T-helper 1 cell treated with Interleukin-12 subunit alpha and Interleukin-12 subunit beta and Interleukin-4 antibody, amounts not matched to agents 30 ng/mL and 1 ng/mL, for 36 hours (primary cell): ENCODE measurements around the gene LMBRD1. TPM values are rescaled to one million over a fixed set of nuclear protein-coding genes. Genes with fewer than 3 reads are reported as not detected.
"Not testable (repeated sequence)": the region's sequence is repeated elsewhere in the genome, so short reads cannot be mapped to it uniquely, and the experiment has no call there.

ENCODE experiments used
- intact Hi-C: fragments of 100-400 bp; cut with micrococcal nuclease; formaldehyde crosslinking; loops from one replicate; pipeline ENCODE4 v1.15.1; 2024
- total RNA-seq: library from RNA; stranded (reverse); gene quantifications from 2 replicates; pipeline ENCODE4 v1.2.3, GENCODE V29; 2022

Gene LMBRD1
- total RNA-seq, 1 donor from 2014 or later: 26.8 TPM

DNA sequence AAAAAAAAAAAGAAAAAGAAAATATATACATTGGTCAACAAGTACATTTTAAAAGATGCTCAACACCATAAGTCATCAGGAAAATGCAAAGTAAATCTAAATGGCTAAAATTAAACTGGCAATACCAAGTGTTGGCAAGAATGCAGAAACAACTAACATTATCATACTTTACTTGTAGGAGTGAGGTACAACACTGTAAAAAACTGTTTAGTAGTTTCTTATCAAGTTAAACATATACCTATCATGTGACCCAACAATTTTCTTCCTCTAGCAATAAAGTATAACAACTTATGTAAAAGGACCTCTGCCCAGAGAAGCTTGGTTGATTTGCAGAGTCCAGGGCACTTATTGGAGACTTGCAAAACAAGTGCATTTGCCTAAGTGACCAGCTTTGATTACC is 40.4 kb downstream of the LMBRD1 start:
- intact Hi-C loops: no loop called here

DNA sequence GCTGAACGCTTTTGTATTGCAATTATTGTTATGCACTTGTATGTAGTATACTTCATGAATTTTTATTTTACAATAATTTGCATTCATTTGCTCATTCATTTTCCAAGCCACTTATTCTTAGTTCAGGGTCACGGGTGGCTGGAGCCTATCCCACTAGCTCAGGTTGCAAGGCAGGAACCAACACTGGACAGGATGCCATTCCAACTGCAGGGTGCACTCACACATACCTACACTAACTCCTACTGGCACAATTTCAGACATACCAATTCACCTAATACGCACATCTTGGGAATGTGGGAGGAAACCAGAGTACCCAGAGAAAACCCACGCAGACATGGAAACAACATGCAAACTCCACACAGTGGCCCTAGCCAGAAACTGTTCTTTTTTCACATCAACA is 61.8 kb downstream of the LMBRD1 start:
- intact Hi-C loops: loop anchor here (10.0 kb wide), 1 partner anchor 500 kb away; no protein-coding TSS in a partner anchor

DNA sequence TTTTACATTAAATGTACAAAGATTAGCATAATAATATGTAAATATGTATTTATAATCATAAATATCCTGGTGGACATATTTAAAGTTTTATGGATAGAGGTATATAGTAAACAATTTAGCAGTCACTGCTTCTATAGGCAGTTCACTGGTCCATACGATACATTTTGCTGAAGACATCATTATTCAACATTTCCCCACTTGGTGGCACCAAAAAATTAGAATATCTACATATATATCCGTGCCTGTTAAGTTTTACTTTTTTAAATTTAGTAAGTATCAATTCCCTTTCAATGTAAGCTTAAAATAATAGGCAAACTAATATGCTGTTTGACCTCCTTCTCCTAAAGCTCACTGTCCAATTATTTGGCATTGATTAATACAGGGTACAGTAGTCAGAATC is 64.2 kb downstream of the LMBRD1 start:
- intact Hi-C loops: loop anchor here (2.0 to 10.0 kb wide), 4 partner anchors 134 to 1095 kb away; partner anchors contain the start of genes ADGRB3 and COL19A1

DNA sequence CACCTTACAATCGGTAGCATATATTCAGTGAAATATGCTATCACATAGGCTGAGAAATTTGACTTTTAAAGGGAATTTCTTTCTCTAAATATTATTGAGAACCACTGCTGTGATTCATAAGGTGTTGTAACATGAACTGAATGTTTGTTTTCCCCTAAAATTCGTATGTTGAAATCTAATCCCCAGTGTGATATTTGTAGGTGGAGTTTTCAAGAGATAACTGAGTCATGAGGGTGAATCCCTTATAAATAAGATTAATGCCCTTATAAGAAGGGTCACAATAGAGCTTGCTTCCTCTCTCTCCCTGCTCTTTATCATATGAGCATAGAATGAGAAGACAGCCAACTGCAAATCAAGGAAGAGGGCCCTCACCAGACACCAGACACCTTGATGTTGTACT is 64.8 kb downstream of the LMBRD1 start:
- intact Hi-C loops: loop anchor here (2.0 to 10.0 kb wide), 4 partner anchors 135 to 1095 kb away; partner anchors contain the start of genes ADGRB3 and COL19A1

DNA sequence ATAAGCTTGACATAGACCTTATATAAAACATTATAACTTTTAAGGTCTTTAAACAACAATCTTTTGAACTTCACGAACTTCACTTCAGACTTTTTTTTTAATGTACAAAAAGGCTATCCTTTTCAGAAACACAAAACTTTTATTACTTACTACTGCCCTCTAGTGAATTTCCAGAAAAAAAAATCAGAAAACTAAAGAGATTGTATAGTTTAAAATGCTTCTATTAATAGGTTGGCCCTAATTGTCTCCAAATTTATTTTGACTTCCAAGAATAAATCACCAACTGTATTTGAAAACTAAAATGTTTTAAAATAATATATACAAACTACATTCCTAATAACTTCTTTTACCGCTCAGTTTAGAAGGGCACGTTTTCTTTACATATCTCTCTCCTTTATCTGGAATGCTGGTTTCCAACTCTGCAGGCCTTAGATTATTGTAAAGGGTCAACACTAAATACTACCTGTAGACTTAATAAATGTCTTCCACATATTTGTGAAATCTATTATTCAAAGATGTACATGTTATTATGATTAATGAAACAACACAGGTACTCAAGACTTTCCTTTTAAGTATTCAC is 66.8 kb downstream of the LMBRD1 start:
- intact Hi-C loops: loop anchor here (1.0 to 10.0 kb wide), 7 partner anchors 67 to 1093 kb away; partner anchors contain the start of genes ADGRB3 and LMBRD1

DNA sequence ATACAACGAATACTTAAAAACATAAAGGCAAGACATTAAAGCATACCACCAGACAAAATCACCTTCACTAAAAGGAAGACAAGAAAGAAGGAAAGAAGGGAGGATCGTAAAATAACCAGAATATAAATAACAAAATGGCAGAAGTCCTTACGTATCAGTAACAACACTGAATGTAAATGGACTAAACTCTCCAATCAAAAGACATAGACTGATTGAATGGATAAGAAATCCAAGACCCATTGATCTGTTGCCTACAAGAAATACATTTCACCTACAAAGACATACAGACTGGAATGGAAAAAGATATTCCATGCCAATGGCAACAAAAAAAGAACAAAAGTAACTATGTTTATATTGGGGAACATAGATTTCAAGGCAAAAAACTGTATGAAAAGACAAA is 74.1 kb downstream of the LMBRD1 start:
- intact Hi-C loops: no loop called here

DNA sequence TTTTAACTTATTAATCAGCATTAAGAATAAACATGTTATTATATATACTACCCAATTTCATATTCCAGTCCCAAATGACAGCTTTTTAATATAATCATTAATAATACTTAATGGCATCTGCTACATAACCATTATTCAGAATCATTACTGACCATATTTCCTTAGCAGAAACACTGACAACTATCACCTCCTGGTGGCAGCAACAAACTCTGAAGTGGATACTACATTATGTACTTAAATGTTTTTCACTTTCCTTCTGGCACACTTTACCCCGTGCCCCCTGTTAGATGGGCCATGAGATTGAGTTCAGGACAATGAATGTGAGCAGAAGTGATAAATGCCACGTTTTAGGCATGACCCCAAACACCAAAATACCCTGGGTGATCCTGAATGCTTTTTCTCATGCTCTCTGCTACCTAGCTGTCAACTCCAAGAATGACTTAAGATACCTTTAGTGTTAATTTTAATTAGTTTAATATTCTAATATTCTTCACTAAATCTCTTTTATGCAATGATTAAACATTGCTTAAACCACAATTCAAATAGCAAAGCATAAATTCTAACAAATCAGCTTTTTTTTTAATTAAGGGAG is 77.1 kb downstream of the LMBRD1 start:
- intact Hi-C loops: no loop called here

DNA sequence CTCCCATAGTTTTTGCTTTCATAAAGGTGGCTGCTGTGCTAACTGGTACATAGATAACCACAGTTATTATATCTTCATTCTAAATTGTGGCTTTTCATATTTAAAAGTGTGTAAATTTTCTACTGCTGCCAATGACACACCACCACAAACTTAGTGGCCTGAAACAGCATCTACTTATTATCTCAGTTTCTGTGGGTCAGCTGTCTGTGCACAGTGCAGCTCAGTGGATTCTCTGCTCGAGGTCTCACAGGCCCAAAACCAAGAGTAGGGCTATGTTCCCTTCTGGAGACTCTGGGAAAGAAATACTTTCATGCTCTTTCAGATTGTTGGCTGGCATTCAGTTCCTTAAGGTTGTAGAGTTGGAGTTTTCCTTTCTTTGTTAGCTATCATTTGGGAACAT is 90.1 kb downstream of the LMBRD1 start:
- intact Hi-C loops: no loop called here

DNA sequence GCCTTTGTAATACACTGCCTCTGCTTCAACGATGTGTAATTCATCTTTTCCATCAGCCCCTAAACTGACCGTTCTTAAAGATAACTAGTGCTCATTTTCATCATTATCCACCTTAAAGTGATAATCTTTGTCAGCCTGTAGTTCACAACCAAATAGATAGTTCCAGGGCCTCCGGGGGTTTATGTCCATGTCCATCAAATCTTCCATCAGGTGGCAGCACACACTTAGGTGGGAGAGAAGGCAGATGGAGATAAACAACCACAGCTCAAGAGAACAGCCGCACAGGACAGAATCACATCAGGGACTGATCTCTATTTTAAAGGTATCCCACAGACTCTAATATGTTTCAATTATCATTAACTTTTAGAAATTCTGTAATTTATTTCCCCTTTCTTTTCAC is 90.9 kb downstream of the LMBRD1 start:
- intact Hi-C loops: no loop called here

DNA sequence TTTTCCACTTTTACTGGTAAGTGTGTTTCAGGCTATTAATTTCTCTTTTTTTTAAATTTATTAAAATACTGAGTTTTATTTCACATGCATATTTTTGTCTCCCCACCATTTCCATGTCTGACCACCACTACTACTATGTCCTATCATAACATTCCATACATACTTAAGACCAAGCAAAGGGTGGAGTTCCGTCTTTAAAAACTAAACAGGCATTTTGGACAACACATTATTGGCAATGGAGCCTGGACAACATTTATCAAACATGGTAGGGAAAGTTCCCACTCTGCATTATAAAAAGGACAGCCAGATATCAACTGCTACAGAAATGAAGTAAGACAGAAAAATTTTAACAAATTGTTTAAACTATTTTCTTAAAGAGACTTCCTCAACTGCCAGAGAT is 91.9 kb downstream of the LMBRD1 start:
- intact Hi-C loops: no loop called here

DNA sequence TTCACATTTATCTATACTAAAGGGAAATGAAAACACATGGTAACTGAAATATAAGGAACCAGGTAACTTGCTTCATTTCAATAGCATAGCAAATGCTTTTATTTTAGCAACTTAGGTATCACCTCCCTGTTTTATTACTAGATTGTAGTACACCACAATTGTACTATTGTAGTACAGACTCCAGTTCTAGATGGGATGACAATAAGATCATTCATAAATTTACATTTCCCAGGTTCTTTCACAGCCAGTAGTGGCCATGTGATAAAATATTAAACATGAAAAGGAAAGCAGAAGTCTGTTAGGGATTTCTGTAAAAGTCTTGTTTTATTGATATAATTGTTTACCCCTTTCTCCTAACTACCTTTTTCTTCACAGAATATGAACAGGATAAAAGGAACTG is 97.2 kb downstream of the LMBRD1 start:
- intact Hi-C loops: no loop called here

DNA sequence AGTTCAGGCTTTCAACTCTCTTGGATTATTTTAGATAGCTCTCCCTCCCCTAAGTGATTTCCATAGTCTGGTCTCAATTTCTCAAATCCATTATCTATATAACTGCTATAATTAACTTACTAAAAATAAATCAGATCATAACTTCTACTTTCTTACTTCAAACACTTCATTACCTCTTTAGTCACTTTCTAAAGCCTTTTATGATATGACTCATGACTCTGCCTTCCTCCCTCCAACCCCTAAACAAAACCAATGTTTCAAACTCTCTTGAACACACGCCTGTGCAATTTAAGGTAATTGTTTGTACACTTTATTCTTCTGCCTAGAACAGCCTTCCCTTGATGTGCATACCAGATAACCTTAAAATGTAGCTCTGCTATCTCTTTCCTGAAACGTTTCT is 100.5 kb downstream of the LMBRD1 start:
- intact Hi-C loops: no loop called here

DNA sequence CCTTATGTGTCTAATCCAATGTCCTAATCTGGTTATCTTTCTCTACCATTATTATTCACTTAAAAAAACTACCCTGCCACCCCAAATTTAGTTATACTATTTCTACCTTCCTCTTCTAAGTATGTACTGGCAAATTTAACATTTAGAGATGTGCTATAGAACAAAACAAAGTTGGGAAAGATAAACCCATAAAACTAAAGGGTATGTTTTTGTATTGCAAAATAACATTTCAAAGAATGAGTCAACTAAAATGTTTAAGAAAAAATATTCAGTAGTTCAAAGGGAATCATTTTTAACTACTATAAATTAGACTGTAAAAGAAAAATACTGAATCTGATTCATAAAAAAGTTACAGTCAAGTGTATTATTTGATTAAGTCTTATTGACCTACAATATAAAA is 103.0 kb downstream of the LMBRD1 start:
- intact Hi-C loops: no loop called here

DNA sequence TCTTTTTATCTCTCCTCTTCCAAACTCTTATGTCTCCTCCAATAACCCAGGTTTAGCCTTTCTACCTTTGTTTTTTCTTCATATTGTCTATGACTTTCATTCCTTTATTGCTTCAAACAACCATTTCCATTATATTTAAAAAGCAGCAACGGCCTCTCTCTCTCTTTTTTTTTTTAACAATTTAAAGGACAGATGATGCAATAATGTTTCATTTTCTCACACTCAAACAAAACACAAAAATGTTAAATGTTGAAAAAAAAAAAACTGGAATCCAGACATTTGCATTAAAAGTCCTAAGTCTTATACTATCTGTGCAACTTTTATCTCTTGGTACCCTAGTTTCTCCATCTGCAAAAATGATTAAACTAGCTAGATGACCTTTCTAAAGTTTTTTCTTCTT is 105.8 kb downstream of the LMBRD1 start:
- intact Hi-C loops: no loop called here

DNA sequence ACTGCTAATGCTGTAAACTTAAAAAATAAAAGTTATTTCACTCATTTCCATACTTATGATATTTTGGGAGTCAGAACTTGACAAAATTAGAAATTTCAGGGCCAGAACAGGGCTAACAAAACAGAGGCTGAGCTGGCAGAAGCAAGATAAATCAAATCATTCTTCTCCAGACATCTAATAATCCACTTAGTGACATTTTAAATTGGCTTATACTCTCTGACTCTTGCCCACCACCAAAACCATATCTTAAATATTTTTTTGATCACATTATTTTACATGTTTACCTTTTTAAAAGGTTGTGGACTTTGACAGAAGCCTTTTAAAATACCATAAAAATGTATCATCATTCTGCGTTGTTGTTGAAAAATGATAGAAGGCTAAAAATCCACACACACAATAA is 116.5 kb downstream of the LMBRD1 start:
- intact Hi-C loops: no loop called here

DNA sequence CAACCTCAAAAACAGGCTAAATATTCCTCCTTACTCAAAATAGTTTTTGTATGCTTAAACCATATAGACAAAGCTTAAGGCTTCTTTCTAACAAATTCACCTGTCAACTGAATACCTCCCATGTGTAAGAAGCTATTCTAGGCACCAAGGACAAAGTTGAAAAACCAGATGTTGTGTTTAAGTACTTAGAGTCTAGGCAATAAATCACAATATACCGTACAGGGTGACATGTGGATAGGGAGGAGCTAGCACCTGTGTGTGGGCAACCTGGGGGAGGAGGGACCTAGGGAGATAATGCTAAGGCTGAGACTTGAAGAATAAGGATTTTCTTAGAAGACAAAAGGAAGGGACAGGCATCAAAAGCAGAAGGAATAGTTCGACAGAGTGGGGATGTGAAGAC is 123.5 kb downstream of the LMBRD1 start:
- intact Hi-C loops: no loop called here

DNA sequence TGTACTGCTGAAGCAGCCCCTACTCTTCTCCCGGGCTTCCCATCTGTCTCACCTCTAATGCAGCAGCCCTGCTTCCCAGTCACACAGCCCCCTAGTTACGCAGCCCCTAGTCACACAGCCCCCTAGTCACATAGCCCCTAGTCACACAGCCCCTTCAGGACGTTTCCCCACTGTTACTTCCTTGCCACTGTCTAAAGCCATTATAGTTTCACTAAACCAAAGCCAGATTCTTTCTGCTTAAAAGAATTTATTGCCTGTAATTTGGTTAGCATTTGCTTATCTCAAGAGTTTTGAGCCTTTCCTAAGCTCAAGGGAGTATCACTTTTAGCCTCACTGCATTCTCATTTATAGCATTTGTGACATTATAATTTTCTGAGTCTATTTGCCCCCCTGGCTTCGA is 127.9 kb downstream of the LMBRD1 start:
- intact Hi-C loops: no loop called here

DNA sequence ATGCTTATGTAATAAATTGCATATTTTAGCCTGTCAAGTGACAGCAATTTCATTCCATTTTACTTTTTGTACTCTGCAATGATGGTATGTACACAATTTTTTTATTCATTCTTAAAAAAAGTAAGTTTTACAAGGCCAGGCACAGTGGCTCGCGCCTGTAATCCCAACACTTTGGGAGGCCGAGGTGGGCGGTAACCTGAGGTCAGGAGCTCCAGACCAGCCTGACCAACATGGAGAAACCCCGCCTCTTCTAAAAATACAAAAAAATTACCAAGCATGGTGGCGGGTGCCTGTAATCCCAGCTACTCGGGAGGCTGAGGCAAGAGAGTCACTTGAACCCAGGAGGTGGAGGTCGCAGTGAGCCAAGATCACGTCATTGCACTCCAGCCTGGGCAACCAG is 130.0 kb downstream of the LMBRD1 start:
- intact Hi-C loops: not testable (repeated sequence)

DNA sequence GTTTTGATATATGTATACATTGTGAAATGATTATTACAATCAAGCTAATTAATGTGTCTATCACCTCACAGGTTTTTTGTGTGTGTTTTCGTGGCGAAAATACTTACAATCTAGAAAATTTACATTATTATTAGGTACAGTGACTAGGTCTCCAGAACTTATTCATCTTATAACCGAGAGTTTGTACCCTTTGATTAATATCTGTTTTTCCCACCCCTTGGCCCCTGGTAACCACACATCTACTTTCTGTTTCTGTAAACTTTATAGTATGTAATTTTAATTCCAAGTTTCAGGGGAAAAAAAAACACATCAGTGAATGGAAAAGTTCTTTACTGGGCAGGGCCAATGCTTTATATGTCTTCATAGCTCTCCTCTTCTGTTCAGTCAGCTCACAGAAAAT is 131.4 kb downstream of the LMBRD1 start:
- intact Hi-C loops: no loop called here

DNA sequence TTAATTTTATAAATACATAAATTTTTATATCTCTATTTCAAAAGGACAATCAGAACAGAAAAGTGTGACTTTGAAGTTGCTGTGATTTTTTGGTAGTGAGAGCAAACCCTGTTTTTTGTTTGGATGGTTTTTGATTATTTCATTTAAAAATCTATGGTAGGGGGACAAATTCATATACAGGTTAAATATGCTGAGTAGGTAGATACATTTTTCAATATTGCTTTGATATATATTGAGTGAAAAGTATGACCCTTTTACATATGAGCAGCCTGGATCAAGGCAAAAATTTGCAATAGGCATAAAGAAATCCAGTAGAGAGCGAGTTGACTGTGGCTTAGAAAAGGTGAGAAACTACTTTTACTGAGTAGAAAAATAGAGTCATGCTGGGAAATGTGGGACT is 132.3 kb downstream of the LMBRD1 start:
- intact Hi-C loops: no loop called here

DNA sequence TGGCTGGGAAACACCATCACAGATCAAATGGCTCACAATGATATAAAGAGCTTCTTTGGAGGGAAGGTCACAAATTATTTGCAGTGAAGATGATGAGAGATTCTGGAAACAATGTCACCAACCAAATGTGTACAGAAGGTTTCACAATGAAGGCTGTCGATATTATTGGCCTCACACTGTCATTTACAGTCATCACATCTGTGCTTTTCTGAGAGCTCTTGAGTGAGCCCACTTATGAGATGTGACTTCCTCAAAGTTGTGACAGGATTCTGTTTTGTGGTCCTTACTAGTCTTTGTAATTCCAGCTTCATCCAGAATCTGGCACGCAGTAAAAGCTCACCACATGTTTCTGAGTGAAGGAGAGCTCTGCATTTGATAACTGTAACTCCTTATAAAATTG is 133.6 kb downstream of the LMBRD1 start:
- intact Hi-C loops: no loop called here

DNA sequence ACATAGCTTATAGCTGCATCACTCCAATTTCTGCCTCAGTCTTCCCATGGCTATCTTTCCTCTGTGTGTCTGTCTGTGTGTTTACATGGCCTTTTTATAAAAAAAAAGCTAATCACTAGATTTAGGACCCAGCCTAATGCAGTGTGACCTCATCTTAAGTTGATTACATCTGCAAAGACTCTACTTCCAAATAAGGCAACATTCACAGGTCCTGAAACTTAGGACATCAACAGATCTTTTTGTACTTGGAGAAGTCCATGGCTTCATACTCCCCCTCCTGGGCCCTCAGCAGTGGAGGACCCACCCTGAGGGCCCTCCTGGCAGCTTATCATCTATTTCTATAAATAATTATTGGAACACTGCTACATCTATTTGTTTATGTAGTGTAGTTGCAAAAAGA is 146.1 kb downstream of the LMBRD1 start:
- intact Hi-C loops: no loop called here

DNA sequence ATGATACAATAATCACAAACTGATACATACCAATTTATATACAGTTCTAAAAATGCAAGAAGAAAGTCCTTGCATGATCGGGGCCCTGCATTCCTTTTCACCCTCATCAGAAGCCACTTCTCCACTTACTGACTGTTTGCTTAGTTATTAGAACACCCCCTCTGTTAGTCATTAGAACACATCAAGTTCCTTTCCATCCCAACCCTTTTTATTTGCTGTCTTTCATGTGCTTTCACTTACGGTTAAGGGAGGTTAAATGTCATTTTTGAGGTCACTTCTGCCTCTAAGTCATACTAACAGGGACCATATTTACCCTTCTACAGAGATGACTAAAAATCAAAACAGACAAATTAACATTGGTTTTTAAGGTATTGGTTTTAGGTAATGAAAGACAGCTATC is 149.1 kb downstream of the LMBRD1 start:
- intact Hi-C loops: no loop called here
